Inflammatory macrophage treated with lipopolysaccharide for 4 hours (primary cell): ENCODE measurements around the gene PDE4D.
A peak's percentile ranks its signal among the peaks of the same experiment; 100 is the strongest.
"Not testable (repeated sequence)": the region's sequence is repeated elsewhere in the genome, so short reads cannot be mapped to it uniquely, and the experiment has no call there.

Source experiments
- DNase-seq: peaks from one replicate; pipeline ENCODE4 v3.0.0-alpha.2; 2020

PDE4D gene

GRCh38 chr5:58974601-58975000 is 918.9 kb downstream of the PDE4D start:
- no peak for DNase-seq

GRCh38 chr5:58974083-58974482 is 919.4 kb downstream of the PDE4D start:
- DNase-seq: no peak

GRCh38 chr5:58972301-58972700 is 921.2 kb downstream of the PDE4D start:
- no peak for DNase-seq

- DNase-seq: no peak
These were observed 922.8 kb downstream of the PDE4D start for GRCh38 chr5:58970766-58971165.

GRCh38 chr5:58969795-58970194 is 923.7 kb downstream of the PDE4D start:
- no peak for DNase-seq

GRCh38 chr5:58969253-58969652 is 924.3 kb downstream of the PDE4D start:
- no peak for DNase-seq

GRCh38 chr5:58968350-58968749 is 925.2 kb downstream of the PDE4D start:
- DNase-seq: no peak

- DNase-seq: no peak
These were observed 925.8 kb downstream of the PDE4D start for GRCh38 chr5:58967597-58968281.

- DNase-seq: no peak
These were observed 927.7 kb downstream of the PDE4D start for GRCh38 chr5:58965677-58966414.

- no peak for DNase-seq
These were observed 929.7 kb downstream of the PDE4D start for GRCh38 chr5:58963821-58964220.

GRCh38 chr5:58963361-58963760 is 930.2 kb downstream of the PDE4D start:
- DNase-seq: no peak

- no peak for DNase-seq
These were observed 931.8 kb downstream of the PDE4D start for GRCh38 chr5:58961631-58962280.

GRCh38 chr5:58958701-58959100 is 934.8 kb downstream of the PDE4D start:
- DNase-seq: no peak

GRCh38 chr5:58953218-58953617 is 940.3 kb downstream of the PDE4D start:
- not testable (repeated sequence) for DNase-seq

- DNase-seq: no peak
These were observed 943.3 kb downstream of the PDE4D start for GRCh38 chr5:58950224-58950623.

- DNase-seq: peak; percentile 68
These were observed 947.3 kb downstream of the PDE4D start for GRCh38 chr5:58946230-58946629.

GRCh38 chr5:58944221-58944620 is 949.3 kb downstream of the PDE4D start:
- DNase-seq: no peak

GRCh38 chr5:58940446-58940845 is 953.1 kb downstream of the PDE4D start:
- DNase-seq: no peak

- DNase-seq: no peak
These were observed 953.9 kb downstream of the PDE4D start for GRCh38 chr5:58939664-58940063.

GRCh38 chr5:58938563-58939424 is 954.7 kb downstream of the PDE4D start:
- DNase-seq: no peak

GRCh38 chr5:58937031-58937681 is 956.4 kb downstream of the PDE4D start:
- DNase-seq: no peak

GRCh38 chr5:58934629-58935097 is 958.9 kb downstream of the PDE4D start:
- no peak for DNase-seq
